Measurements from ENCODE around the gene MPP7.

The MPP7 gene

GRCh38 chr10:28263136-28263857 is 39.6 kb downstream of the MPP7 start:
- no peak for DNase-seq

GRCh38 chr10:28256776-28257175 is 46.1 kb downstream of the MPP7 start:
- DNase-seq, result no peak

GRCh38 chr10:28254290-28254985 is 48.4 kb downstream of the MPP7 start:
- no peak for DNase-seq

- DNase-seq, result no peak
These were observed 49.6 kb downstream of the MPP7 start for GRCh38 chr10:28253169-28253785.

Measured in CD4-positive, alpha-beta T cell treated with Interleukin-17A for 4 hours (primary cell).